Stimulated activated CD8-positive, alpha-beta memory T cell treated with anti-CD3 and anti-CD28 coated beads, Interleukin-12 subunit alpha, Interleukin-12 subunit beta, amount 100 ng/mL, for 24 hours (primary cell): ENCODE results near the gene ALX3.
"Not testable (repeated sequence)": the region's sequence is repeated elsewhere in the genome, so short reads cannot be mapped to it uniquely, and the experiment has no call there.

Source experiments
- DNase-seq: peaks from one replicate; pipeline ENCODE4 v3.0.0-alpha.2; 2020; ENCODE audit errors: extremely low read depth

Gene ALX3

DNA sequence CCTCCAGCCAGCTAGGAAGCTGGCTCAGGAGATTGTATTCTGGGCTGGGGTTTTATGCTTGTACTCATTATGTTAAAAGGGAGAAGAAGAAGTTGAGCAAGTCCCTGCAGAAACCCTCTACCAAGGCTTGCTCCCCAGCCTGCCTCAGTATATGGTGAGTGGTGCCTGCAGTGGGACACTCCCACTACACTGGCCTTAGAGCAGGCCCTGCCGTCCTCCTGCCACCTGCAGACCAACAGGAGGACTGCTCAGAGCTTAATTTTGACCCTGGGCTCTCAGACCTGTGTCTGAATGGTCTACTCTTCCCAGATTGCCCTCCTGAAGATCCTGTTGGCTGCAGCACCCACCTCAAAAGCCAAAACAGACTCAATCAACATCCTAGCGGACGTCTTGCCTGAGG, 23.0 kb downstream of the ALX3 start:
- no peak for DNase-seq

DNA sequence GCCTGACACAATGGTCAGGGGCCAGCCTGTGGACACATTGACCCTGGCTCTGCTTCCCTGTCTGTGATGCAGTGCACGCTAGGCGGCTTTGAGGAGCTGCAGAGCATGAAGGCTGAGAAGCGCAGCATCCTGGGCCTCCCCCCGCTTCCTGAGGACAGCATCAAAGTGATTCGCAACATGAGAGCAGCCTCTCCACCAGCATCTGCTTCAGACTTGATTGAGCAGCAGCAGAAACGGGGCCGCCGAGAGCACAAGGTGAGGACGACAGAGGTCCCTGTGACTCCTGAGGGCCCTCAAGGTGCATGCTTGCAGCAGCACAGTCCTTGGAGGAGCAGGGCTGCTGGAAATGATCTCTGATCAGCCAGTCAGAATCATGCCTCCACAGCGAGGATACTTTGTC, 27.5 kb downstream of the ALX3 start:
- no peak for DNase-seq

DNA sequence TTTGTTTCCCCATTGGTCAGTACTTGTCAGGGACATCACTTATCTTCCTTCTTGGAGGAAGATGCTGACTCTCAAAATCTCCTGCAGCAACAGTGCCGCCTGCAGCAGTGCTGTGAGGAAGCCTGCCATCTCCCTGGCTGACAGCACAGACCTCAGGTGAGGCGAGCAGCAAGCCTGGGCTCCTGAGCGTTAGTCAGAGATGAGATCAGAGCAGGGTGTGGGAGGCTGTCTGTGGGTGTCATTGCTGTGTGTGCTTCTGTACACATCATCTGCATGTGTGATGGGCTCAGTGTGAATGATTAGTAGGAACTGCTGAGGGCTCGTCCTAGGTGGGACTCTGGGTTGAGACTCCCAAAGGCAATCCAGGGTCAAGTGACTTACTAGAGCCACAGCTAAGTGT, 29.9 kb downstream of the ALX3 start:
- no peak for DNase-seq

DNA sequence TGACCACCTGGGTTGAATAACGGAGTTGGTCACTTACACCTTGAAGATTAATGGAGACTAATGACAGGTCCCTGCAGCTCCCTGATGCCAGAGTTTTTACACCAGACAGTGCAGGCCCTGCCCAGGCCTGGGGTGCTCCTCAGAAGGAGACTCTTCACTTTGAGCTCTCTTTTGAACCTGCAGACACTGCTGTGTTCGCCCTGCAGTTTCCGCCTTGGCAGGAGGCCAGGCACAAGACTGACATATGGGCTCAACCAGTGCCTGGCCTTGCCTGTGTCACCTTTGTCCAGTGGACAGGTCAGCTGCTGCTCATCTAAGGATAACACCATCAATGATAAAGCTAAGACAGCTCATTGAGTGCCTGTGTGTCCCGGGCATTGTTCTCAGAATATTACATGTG, 30.8 kb downstream of the ALX3 start:
- DNase-seq = no peak

DNA sequence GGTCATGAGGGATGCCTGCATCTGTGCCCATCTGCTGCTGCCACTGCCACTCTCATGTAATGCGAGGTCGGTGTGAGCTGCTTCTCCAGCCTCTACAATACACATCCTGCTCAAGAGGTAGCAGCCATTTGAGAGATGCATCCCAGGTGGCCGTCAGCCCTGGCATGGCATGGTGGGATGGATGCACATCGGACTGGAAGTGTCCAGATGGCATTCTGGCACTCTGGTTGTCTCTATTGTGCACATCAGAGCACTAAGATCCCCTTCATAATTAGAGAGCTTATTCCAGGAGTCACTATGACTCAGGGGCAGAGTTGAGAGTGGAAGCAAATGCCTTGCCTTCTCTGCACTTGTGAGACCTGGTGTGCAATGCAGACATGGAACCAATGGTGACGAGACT, 32.2 kb downstream of the ALX3 start:
- no peak for DNase-seq

DNA sequence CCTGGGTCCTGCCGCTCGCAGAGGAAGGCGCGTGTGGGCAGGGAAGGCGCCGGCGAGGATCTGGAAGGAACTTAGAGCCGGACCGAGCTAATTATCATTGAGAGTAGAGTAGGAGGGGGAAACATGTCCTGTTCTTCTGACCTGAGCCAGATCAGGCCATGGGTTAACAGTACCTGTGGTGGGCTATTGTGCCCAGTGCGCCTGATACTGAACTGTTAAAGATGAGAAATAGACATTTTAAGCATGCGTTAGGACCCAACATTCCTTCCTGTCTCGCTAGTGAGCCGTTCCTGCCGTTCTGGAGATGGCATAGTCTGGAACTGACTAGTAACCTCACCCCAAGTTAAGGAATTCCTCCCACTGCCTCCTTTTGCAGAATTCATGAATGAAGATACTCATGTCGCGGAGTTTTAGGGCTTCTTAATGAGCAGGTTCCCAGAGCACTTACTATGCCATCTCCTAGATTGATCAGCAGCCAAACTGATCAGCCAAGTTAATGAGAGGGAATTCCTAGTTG, 35.2 kb downstream of the ALX3 start:
- no peak for DNase-seq

DNA sequence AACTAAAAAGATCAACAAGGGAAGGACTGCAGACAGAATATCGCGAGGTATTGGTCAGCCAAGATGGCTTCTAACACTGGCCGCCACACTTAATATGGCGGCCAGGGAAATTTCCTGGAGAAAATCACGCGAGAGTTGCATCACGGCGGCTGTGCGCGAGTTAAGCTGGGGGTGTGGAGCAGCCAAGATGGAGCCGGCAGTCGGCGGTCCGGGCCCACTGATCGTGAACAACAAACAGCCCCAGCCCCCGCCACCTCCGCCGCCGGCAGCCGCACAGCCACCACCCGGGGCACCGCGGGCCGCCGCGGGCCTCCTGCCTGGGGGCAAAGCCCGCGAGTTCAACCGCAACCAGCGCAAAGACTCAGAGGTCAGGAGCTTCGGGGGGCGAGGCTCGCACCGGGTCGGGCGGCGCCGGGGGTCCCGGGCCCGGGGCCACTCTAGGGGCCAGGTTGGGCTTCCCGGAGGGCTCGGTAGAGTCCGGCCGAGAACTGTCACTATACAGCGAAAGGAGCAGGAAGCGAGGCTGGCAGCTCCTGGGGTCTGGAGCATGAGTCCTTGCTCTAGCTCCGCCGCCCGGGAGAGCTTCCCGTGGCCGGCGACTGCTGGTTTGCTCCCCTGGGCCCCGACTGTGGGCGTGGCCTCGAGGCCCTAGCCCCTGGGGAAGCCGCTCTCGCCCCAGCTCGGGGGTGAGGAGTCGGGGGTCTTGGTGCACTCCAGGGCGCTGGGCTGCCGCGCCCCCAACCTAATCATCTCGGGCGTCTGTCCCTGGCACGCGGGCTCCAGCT, 35.8 kb downstream of the ALX3 start, which contains the start of gene STRIP1:
Gene STRIP1 (plus strand): TSS at position 174 of the 785 bp plus-strand sequence. CDS start 14 bp downstream, at position 188.
- peak; percentile 75 for DNase-seq

DNA sequence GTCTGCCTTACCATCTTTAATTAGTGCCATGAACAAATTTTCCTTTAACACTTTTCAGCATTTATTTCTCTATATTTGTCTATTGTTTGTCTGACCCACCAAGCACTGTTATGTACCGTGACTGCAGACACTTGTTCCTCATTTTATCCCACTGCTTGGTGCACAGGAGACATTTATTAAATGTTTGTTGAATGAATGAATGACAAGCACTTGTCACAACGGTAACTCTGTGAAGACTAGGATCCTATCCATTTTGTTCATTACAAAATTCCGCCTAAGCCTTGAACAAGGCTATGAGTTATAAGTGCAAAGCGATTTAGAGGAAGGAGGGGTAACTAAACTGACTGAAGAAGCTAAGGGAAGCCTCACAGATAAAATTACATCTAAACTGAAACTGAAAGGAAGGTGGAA, 36.4 kb downstream of the ALX3 start:
- DNase-seq = no peak

DNA sequence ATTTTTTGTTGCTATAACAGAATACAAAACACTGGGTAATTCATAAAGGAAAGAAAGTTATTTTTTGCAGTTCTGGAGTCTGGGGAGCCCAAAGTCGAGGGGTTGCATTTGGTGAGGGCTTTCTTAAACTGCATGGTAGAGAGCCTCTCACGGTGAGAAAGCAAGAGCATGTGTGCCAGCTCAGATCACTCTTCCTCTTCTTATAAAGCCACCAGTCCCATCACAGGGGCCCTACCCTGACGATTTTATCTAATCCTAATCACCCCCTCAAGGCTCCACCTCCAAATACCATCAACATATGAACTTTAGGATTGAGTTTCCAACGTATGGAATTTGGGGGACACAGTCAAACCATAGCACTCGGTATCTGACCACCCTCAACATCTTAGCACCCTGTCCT, 37.1 kb downstream of the ALX3 start:
- DNase-seq = no peak

DNA sequence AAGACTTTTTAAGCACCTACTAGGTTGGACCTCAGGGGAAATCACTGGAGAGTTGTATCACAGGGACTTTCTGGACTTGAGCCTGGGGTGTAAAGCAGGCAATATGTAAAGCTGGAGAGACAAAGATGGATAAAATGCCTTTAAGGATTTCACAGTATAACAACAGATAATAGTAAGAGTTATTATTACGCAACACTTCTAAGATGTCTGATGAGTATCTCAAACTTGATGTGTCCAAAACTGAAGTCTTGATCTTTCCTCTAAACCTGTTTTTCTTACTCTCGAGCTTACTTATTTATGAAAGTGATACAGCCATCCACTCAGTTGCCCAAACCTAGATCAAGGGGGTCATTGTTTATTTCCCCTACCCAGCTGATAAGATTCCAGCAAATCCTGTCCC, 38.1 kb downstream of the ALX3 start:
- no peak for DNase-seq

DNA sequence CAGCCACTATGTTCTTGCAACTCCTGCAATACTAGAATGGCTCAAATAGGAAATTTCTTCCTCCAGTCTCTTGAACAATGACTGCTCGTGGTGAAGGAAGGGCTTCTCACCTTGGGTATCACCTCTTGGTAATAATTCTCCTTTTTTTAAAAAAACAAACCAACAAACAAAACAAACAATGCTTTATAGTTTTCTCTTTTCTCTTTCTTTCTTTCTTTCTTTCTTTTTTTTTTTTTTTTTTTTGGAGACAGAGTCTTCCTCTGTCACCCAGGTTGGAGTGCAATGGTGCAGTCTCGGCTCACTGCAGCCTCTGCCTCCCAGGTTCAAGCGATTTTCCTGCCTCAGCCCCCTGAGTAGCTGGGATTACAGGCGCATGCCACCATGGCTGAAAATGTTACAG, 39.8 kb downstream of the ALX3 start:
- not testable (repeated sequence) for DNase-seq

DNA sequence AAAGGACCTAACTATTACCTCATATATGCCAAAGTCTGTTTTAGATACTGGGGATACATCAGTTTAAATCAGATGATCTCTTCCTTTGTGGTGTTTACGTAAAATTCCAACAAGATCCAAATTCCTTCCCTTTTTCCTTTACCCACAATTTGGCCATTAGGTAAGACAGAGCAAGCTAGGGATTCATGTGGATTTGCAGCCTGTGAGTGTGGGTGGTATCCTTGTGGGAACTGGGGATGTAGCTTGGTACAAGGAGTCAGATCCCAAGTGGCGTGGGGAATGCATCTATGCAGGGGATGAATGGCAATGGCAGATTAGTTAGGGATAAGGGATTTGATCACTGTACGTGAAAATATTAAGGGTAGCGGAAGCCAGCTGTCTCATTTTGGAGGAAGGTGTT, 45.9 kb downstream of the ALX3 start:
- DNase-seq = no peak

DNA sequence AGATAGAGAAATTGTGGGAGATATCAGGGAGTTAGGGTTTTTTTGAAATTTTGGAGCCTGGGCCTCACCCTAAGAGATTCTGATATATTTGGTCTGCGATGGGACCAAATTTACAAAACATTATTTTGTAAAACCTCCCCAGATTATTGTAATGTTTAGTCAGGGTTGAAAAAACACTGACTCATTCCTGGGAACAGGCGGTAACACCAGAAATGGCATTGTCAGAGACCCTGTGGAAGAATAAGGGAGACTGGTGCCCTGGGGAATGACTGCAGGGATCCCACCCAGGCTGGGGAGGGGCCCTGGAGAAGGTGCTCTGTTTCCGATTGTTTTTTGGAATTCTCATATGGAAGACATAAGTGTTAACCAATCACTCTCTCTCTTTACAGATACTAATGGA, 49.2 kb downstream of the ALX3 start:
- DNase-seq = no peak

DNA sequence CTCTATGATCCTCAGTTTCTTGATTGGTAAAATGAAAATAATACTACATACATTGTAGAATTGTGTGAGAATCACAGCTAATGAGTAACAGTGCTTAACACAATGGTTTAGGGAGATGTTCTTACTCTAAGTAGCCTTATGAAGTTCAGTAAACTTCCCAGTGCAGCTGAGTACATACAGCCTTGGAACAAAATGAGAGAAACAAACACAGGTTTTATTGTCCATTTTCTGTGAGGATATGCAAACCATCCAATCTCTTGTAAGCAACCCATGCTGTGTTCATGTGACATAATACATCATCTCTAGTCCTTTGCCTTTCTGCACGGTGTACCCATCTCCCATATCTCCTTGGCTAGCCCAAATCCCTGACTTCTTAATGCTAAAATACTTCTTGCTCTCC, 50.7 kb downstream of the ALX3 start:
- no peak for DNase-seq

DNA sequence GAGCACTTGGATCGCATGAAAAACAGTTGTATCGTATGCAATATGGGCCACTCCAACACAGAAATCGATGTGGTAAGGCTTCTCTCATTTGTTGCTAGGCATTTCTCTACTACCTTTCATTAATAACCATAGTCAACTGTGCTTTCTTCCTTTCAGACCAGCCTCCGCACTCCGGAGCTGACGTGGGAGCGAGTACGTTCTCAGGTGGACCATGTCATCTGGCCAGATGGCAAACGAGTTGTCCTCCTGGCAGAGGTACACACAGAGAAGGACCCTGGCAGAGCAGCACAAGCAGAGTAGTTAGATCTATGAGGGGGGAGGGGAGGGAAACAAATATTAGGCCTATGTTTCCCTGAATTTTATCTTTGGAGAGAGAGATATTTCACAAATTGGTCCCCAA, 52.1 kb downstream of the ALX3 start:
- DNase-seq = no peak

DNA sequence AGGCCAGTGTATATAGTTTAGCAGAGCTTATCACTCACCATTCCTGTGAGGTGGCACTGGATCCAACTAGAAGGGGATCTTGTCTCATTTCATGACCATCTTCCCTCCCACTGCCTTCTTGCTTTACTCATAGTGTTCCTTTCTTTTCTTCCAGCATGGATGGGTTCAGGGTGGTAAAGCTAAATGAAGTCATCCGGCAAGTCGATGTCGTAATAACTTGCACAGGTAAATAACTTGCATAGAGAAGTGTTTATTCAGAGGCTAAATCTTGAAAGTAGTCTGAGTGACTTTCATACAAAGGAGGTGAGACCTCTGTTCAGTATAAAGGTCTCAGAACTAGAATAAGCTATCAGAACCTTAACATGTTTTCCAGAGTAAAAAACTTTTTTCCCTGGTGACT, 52.7 kb downstream of the ALX3 start:
- no peak for DNase-seq

DNA sequence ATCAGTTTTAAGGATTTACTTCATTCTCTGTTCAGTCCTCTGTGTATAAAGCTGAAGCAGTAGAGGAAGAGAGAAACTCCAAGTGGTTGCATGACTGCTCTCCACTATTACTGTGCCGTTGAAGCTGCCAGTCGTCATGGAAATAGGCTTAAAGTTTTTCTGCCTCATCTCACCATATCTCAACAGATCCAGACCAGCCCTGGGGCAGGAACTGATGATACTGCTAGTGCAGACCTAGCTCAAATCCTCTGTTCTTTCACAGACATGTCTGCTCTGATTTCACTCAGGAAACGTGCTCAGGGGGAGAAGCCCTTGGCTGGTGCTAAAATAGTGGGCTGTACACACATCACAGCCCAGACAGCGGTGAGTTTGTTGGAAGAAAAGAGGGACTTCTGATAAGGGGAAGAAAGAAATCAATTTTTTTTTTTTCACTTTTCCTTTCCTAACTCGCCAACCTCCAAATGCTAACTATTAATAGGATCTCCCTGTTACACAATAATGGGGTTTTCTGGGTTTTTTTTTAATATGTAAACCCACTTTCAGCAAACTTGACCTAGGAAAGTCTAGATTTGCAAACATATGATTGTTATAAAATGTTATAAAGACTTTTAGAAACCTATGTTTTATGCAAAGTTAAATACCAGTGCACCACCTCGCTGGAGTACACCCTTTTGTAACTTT, 58.2 kb downstream of the ALX3 start:
- no peak for DNase-seq

DNA sequence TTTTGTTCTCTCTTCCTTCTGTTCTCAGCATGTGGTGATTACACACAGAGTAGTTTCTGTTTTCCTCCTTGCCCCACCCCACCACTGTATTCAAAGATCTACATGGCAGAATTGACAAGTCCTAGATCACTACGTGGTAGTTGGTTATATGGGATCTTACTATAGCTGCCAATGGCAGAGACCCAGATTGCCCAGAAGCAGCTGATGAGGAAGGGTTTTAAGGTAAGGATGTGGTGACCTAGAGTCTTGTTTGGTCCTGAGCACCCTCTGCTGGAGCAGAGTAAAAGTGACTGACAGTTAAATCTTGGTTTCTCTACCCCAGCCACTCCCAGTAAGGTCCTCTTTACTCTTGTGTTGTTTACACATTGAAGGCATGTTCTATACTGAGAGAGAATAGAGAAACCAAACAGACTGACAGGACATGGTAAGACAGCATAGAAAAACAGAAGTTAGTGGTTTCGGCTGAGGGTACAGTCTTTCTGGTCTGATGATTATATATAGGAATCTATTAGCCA, 58.9 kb downstream of the ALX3 start:
- no peak for DNase-seq
